ENCODE data around the gene CCNL2. TPM values are rescaled to one million over a fixed set of nuclear protein-coding genes. Genes with fewer than 3 reads are reported as not detected.

Gene CCNL2
- 111 and 123 TPM in 2 replicates for total RNA-seq

GRCh38 chr1:1399187-1399871 lies at the start of gene CCNL2:
TSS of gene CCNL2 (minus strand) at chr1:1399335. CDS start at chr1:1399306, 29 bp downstream.

GRCh38 chr1:1435106-1435903 lies 36.2 kb upstream of the CCNL2 start, which contains the start of gene VWA1:
TSS of gene VWA1 (plus strand) at chr1:1435690. CDS start at chr1:1435749, 59 bp downstream.

GRCh38 chr1:1421147-1421906 lies 22.2 kb upstream of the CCNL2 start, which contains the start of gene ANKRD65:
TSS of gene ANKRD65 (minus strand) at chr1:1421276. CDS start at chr1:1421005, 271 bp downstream.

GRCh38 chr1:1406821-1407635 lies 7.9 kb upstream of the CCNL2 start, which contains the start of gene MRPL20:
TSS of gene MRPL20 (minus strand) at chr1:1407293. CDS start at chr1:1407217, 76 bp downstream.

GRCh38 chr1:1374929-1375662 lies 24.0 kb downstream of the CCNL2 start, which contains the start of gene AURKAIP1:
TSS of gene AURKAIP1 (minus strand) at chr1:1375207. CDS start at chr1:1374756, 451 bp downstream.

GRCh38 chr1:1358433-1359271 lies 40.5 kb downstream of the CCNL2 start, which contains the start of gene MXRA8:
TSS of gene MXRA8 (minus strand) at chr1:1358555. CDS start at chr1:1358504, 51 bp downstream.

GRCh38 chr1:1349256-1350012 lies 49.7 kb downstream of the CCNL2 start, which contains the start of gene DVL1:
TSS of gene DVL1 (minus strand) at chr1:1349418. CDS start at chr1:1349065, 353 bp downstream.

Other genes with a start within 250 kb of the CCNL2 start
- gene TTLL10, start 225.5 kb downstream of the CCNL2 start, total RNA-seq = not detected in 2 replicates
- gene TNFRSF18, start 192.7 kb downstream of the CCNL2 start, total RNA-seq = 0.32 and 0.39 TPM in 2 replicates
- 0.13 TPM in 1 of 2 replicates, not detected in the other for gene TNFRSF4, start 185.2 kb downstream of the CCNL2 start, total RNA-seq
- 121 and 122 TPM in 2 replicates for gene SDF4, start 167.3 kb downstream of the CCNL2 start, total RNA-seq
- 16.3 and 18.9 TPM in 2 replicates for gene B3GALT6, start 167.1 kb downstream of the CCNL2 start, total RNA-seq
- 0.43 and 0.65 TPM in 2 replicates for gene C1QTNF12, start 152.6 kb downstream of the CCNL2 start, total RNA-seq
- gene UBE2J2, start 125.5 kb downstream of the CCNL2 start, total RNA-seq = 26.9 and 30.3 TPM in 2 replicates
- gene SCNN1D, start 118.9 kb downstream of the CCNL2 start, total RNA-seq = 0.76 and 0.78 TPM in 2 replicates
- gene ACAP3, start 91.4 kb downstream of the CCNL2 start, total RNA-seq = 19.2 and 24.7 TPM in 2 replicates
- gene PUSL1, start 90.7 kb downstream of the CCNL2 start, total RNA-seq = 16.2 and 22.7 TPM in 2 replicates
- 43.3 and 46.8 TPM in 2 replicates for gene INTS11, start 74.7 kb downstream of the CCNL2 start, total RNA-seq
- gene CPTP, start 74.5 kb downstream of the CCNL2 start, total RNA-seq = 10.3 and 12.6 TPM in 2 replicates
- under 0.01 and 0.22 TPM in 2 replicates for gene TAS1R3, start 68.1 kb downstream of the CCNL2 start, total RNA-seq
- 30.4 and 31.7 TPM in 2 replicates for gene DVL1, start 49.9 kb downstream of the CCNL2 start, total RNA-seq
- 507 and 540 TPM in 2 replicates for gene MXRA8, start 40.8 kb downstream of the CCNL2 start, total RNA-seq
- gene AURKAIP1, start 24.1 kb downstream of the CCNL2 start, total RNA-seq = 60.2 and 63.8 TPM in 2 replicates
- gene MRPL20, start 8.0 kb upstream of the CCNL2 start, total RNA-seq = 96.8 and 105 TPM in 2 replicates
- gene ANKRD65, start 21.9 kb upstream of the CCNL2 start, total RNA-seq = 1.7 and 2.9 TPM in 2 replicates
- 2.6 and 4.1 TPM in 2 replicates for gene VWA1, start 36.4 kb upstream of the CCNL2 start, total RNA-seq
- gene ATAD3C, start 50.4 kb upstream of the CCNL2 start, total RNA-seq = under 0.01 and 0.13 TPM in 2 replicates
- 5.4 and 8.6 TPM in 2 replicates for gene ATAD3B, start 72.4 kb upstream of the CCNL2 start, total RNA-seq
- gene ATAD3A, start 112.8 kb upstream of the CCNL2 start, total RNA-seq = 7.9 and 21.6 TPM in 2 replicates
- gene TMEM240, start 141.3 kb upstream of the CCNL2 start, total RNA-seq = 2.2 and 3.2 TPM in 2 replicates
- 54.5 TPM in 2 replicates for gene SSU72, start 175.5 kb upstream of the CCNL2 start, total RNA-seq
- 2.1 and 3.1 TPM in 2 replicates for gene FNDC10, start 200.8 kb upstream of the CCNL2 start, total RNA-seq
- gene MIB2, start 216.2 kb upstream of the CCNL2 start, total RNA-seq = 35.7 and 37.9 TPM in 2 replicates
- gene MMP23B, start 232.8 kb upstream of the CCNL2 start, total RNA-seq = 0.52 TPM in 1 of 2 replicates, not detected in the other